ENCODE measurements around the gene PCBP3. TPM values are rescaled to one million over a fixed set of nuclear protein-coding genes. Genes with fewer than 3 reads are reported as not detected.
"Not testable (repeated sequence)": the region's sequence is repeated elsewhere in the genome, so short reads cannot be mapped to it uniquely, and the experiment has no call there.

PCBP3 gene
- total RNA-seq, 6 experiments from 2014 or later = not detected

- Mint-ChIP-seq H3K4me3 (no peak overlapping the region), H3K27me3 (ENCODE audit: insufficient read depth) (peaks cover 24% of the 10 kb centered on the region), H3K27ac (no peak overlapping the region), H3K4me1 (ENCODE audit: low read depth) (peaks cover 14% of the 10 kb centered on the region; the same call in 1 of the 2 replicates), H3K36me3 (ENCODE audit: low read depth) (no peaks in the 10 kb centered on the region), H3K9me3 (no peaks in the 10 kb centered on the region)
- no peak for DNase-seq
- TF ChIP-seq CTCF (IDR thresholded peaks at IDR 0.05) = no peak
Observed at GRCh38 chr21:45949928-45950739, 306.6 kb downstream of the PCBP3 start.

GRCh38 chr21:45950740-45951515 is 307.4 kb downstream of the PCBP3 start:
- no peak overlapping the region for H3K27ac Mint-ChIP-seq
- H3K36me3 Mint-ChIP-seq (ENCODE audit: low read depth) = no peaks in the 10 kb centered on the region
- no peak for TF ChIP-seq CTCF (IDR thresholded peaks at IDR 0.05)
- DNase-seq = no peak
- no peaks in the 10 kb centered on the region for H3K9me3 Mint-ChIP-seq
- H3K4me3 Mint-ChIP-seq = no peak overlapping the region
- peaks cover 24% of the 10 kb centered on the region for H3K27me3 Mint-ChIP-seq (ENCODE audit: insufficient read depth)
- H3K4me1 Mint-ChIP-seq (ENCODE audit: low read depth) = peaks cover 14% of the 10 kb centered on the region; the same call in 1 of the 2 replicates

- Mint-ChIP-seq H3K4me1 (ENCODE audit: low read depth) (peaks cover 14% of the 10 kb centered on the region; the same call in 1 of the 2 replicates), H3K27me3 (ENCODE audit: insufficient read depth) (peaks cover 25% of the 10 kb centered on the region), H3K9me3 (no peaks in the 10 kb centered on the region), H3K27ac (no peak overlapping the region), H3K4me3 (no peak overlapping the region), H3K36me3 (ENCODE audit: low read depth) (no peaks in the 10 kb centered on the region)
- DNase-seq = no peak
- no peak for TF ChIP-seq CTCF (IDR thresholded peaks at IDR 0.05)
Observed at GRCh38 chr21:45951676-45952075, 308.2 kb downstream of the PCBP3 start.

- H3K4me3 Mint-ChIP-seq; H3K9me3 Mint-ChIP-seq; H3K27ac Mint-ChIP-seq; DNase-seq; H3K36me3 Mint-ChIP-seq (ENCODE audit: low read depth): not testable (repeated sequence)
- peaks cover 24% of the 10 kb centered on the region for H3K27me3 Mint-ChIP-seq (ENCODE audit: insufficient read depth)
- H3K4me1 Mint-ChIP-seq (ENCODE audit: low read depth) = peaks cover 14% of the 10 kb centered on the region; the same call in 1 of the 2 replicates
Observed at GRCh38 chr21:45952527-45952926, 309.0 kb downstream of the PCBP3 start.

GRCh38 chr21:45952974-45953373 is 309.4 kb downstream of the PCBP3 start:
- Mint-ChIP-seq H3K36me3 (ENCODE audit: low read depth) (no peaks in the 10 kb centered on the region), H3K27ac (no peak overlapping the region), H3K9me3 (no peaks in the 10 kb centered on the region), H3K27me3 (ENCODE audit: insufficient read depth) (peaks cover 22% of the 10 kb centered on the region), H3K4me1 (ENCODE audit: low read depth) (peaks cover 16% of the 10 kb centered on the region), H3K4me3 (no peak overlapping the region)
- TF ChIP-seq CTCF (IDR thresholded peaks at IDR 0.05) = no peak
- no peak for DNase-seq

GRCh38 chr21:45954261-45954660 is 310.7 kb downstream of the PCBP3 start:
- H3K27ac Mint-ChIP-seq = no peak overlapping the region
- peaks cover 22% of the 10 kb centered on the region for H3K27me3 Mint-ChIP-seq (ENCODE audit: insufficient read depth)
- peaks cover 28% of the 10 kb centered on the region for H3K4me1 Mint-ChIP-seq (ENCODE audit: low read depth)

More at GRCh38 chr21:45954261-45954660, 310.7 kb downstream of the PCBP3 start:
- H3K4me3 Mint-ChIP-seq = no peak overlapping the region
- TF ChIP-seq CTCF (IDR thresholded peaks at IDR 0.05) = peak; percentile 55
- no peaks in the 10 kb centered on the region for H3K36me3 Mint-ChIP-seq (ENCODE audit: low read depth)
- no peaks in the 10 kb centered on the region for H3K9me3 Mint-ChIP-seq
- peak; percentile 30 for DNase-seq

Measured in HFFc6 (cell line).